HG03066 (cell line): ENCODE results near the gene HARBI1.
"Not testable (repeated sequence)": the region's sequence is repeated elsewhere in the genome, so short reads cannot be mapped to it uniquely, and the experiment has no call there.

ENCODE experiments used
- ATAC-seq: cut with Tn5 transposase; IDR thresholded peaks from one replicate; pipeline ENCODE4 v1.9.1; 2021; ENCODE audit warnings: low read depth; ENCODE audit not compliant: unreplicated experiment

HARBI1 gene

DNA sequence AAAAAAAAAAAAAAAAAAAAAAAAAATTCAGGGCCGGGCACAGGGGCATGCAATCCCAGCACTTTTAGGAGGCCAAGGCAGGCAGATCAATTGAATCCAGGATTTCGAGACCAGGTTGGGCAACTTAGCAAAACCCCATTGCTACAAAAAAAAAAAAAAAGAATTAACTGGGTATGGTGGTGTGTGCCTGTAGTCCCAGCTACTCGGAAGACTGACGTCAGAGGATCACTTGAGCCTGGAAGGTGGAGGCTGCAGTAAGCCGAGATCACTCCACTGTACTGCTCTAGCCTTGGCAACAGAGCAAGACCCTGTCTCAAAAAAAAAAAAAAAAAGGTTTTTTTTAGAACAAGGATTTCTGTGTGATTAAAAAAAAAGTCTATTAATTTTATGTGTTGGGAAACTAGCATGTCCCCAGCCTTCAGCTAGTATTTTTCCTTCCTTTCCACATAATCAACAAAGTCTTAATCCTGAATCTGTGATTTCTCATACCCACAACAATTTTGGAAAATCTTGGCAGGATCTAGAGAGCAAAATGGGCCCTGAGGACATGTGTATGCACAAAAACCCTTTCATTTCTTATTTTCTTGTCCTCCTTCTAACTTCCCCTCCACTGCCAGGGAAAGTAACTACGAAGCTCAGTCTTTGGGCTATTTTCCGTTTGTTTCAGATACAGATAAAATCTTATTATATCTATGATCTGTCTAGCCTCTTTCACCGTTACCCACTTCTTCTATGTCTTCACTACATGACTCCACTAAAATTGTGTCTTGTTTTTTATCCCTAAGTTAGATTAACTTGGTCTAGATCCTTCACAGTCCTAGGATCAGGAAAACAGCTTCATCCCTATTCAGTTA lies 17.5 kb downstream of the HARBI1 start:
- no peak for ATAC-seq

DNA sequence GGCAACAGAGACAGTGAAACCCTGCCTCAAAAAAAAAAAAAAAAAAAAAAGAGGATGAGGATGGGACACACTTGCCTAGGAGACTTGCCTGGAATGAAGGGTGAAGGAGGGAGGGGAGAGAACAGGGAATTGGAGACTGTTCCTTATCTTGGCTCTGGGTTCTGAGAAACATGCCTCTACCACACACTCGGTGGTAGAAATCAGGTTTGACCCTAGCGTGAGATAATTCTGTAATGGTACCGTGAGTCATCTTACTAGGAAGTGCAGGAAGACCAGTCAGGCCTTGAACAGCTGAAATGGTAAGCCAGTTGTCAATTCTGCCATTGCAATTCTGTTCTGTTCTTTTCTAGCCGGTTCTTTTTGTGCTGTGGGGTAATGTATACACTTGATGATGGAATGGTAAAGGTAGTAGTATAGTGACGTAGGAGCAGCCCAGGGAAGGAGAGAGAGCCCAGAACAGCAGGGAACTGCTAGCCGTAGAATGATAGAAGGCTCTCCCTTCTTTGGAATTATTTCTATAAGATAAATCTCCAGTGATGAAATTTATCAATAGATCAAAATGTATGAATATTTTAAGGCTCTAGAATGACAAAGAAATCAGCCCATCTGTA lies 19.3 kb downstream of the HARBI1 start:
- no peak for ATAC-seq

DNA sequence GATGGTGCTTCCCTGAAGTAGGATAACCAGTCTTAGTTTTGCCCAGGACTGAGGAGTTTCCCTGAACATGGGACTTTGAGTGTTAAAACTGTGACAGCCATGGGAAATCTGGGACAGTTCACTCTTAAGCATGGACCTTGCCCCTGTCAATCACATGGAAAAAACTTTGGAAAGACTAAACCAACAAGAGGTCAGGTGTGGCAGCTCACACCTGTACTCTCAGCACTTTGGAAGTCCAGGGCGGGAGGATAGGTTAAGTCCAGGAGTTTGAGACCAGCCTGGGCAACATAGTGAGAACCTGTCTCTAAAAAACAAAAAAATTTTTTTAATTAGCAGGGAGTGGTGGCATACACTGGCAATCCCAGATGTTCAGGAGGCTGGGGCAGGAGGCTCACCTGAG lies 19.9 kb downstream of the HARBI1 start:
- no peak for ATAC-seq

DNA sequence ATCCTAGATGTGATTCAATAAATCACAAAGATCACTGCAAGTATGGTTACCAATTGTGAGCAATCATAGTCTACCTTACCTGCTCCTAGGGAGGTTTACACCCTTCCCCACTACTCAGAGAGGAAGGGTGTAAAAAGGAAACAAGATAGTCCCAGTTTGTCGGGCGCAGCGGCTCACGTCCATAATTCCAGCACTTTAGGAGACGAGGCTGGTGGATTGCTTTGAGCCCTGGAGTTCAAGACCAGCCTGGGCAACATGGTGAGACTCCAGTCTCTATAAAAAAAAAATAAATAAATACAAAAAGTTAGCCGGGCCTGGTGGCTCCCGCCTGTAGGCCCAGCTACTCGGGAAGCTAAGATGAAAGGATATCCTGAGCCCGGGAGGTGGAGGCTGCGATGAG lies 22.2 kb downstream of the HARBI1 start:
- ATAC-seq: no peak

DNA sequence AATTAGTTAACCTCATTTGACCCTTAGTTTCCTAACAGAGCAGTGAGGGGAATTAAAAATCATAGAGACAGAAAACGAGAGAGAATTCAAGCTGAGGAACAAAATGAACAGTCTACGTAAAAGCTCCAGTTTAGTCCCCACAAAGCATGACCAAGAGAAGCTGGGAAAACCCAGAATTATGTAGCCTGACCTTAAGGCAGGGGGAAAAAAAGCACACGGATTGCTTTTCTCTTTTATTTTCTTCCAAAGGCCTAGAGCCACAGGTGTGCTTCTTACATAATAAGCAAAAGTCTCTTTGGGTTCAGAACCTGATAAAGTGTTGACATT lies 22.7 kb downstream of the HARBI1 start:
- ATAC-seq: no peak

DNA sequence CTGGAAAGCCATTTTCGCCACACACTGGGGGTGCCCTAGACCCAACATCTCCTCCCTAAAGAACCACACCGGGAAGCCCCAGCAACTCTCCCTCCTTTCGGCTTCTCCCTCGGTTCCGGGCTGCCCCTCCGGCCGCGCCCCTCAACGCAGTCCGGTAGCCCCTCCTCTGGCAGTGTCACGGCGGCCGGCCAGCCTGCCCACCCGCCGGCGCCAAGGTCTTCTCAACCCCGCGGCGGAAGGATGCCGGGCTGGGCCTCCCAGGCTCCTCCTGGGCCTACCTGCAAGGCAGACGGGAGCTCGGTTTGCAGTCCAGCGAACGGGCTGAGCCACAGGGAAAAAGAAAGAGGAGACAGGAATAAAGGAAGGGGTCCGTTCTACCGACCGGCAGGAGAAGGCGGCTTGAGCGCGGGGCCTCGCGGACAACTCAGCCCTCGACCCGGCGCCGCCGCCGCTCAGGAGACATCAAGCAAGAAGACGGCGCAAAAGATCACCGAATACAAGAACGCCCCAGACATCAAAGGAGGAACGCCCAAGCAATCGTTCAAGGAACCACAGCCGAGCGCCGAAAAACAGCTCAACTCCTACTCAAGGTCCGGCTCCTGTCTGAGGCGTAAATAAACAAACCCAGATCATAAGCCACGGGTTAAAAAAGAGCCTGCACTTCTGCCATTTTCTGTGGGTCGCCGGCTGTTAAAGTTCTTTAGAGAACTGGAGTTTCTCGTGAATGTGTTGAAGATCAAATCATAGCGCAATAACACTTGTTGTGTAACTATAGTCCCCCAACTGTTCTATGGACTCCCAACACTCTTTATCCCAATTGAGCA lies 23.3 kb downstream of the HARBI1 start, which contains the start of gene AMBRA1:
Gene AMBRA1, minus strand, starts transcription at position 474 of the 824 bp plus-strand sequence. CDS start 45,643 bp downstream, outside the sequence.
- ATAC-seq: peak; percentile 85

DNA sequence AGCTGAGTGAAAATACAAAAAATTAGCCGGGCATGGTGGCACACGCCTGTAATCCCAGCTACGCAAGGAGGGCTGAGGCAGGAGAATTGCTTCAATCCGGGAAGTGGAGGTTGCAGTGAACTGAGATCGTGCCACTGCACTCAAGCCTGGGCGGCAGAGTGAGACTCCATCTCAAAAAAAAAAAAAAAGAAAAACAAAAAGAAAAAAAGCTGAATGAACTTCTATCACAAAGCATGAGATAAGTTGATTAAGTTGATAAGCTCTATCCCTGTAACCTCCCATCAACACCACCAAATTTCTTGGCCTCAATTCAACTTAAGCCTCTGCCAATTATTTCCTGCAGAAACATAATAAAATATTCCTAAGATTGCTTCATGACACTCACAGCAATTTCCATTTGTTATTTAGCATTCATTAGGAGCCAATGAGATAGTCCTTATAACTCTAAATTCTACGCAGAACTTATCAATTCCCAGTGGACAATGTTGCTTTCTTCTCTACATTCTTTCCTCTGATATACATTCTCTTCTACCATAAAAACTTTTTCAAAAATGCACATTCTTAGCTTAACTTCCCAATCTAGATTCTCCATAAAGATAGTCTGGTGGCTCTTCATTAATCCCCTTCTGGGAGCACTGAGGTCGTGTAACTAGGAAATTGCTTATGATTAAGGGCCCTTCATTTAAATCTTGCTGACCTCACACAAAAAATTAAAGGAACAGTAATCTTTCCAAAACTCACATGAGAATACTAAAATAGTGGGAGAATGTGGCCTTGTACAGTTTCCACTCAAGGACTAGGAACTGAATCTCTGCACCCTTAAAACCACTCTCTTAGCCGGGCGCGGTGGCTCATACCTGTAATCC lies 26.1 kb downstream of the HARBI1 start:
- ATAC-seq: no peak

DNA sequence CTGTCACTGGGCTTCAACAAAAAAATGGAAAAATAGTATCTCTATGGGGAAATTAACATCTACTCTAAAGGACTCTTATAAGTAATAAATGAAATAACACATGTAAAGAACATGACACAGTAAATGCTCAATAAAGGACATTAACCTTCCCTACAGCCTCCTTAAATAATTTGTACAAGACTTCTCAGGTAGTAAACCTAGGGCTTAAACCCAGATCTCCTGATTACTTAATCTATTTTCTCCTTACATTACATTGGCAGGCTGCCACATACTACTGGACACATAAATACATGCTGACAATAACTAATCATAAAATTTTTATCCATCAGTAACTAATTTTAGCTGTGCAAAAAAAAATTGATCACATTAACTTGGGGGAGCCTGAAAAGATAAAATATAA lies 28.1 kb downstream of the HARBI1 start:
- no peak for ATAC-seq

DNA sequence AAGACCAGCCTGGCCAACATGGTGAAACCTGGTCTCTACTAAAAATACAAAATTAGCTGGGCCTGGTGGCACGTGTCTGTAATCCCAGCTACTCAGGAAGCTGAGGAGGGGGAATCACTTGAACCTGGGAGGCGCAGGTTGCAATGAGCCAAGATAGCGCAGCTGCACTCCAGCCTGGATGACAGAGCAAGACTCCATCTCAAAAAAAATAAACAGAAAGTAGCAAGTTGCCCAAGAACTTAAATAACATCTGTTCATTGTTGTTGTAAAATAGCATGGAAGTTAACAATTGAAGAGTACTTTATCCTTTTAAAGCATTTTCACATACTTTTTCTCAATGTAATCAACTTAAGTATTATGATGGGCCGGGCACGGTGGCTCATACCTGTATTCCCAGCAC lies 28.9 kb downstream of the HARBI1 start:
- ATAC-seq: no peak

DNA sequence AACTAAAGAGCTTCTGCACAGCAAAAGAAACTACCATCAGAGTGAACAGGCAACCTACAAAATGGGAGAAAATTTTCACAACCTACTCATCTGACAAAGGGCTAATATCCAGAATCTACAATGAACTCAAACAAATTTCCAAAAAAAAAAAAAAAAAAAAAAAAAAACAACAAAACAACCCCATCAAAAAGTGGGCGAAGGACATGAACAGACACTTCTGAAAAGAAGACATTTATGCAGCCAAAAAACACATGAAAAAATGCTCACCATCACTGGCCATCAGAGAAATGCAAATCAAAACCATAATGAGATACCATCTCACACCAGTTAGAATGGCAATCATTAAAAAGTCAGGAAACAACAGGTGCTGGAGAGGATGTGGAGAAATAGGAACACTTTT lies 33.5 kb downstream of the HARBI1 start:
- ATAC-seq: not testable (repeated sequence)

DNA sequence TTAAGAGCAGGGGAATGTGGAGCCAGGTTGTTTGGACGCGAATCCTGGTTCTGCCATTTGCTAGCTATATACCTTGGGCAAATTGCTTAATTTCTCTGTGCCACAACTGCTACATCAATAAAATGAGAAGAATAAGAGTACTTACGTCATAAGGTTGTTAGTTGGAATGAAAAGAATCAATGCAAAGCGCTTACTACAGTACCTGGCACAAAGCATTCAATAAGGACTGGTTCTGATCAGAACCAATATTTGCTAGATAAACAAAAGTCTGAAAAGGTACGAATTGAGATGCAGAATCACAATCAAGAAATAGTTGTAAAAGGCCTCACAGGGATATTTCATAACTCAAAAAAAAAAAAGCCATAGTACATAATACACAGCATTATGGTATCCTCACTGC lies 34.4 kb downstream of the HARBI1 start:
- no peak for ATAC-seq

DNA sequence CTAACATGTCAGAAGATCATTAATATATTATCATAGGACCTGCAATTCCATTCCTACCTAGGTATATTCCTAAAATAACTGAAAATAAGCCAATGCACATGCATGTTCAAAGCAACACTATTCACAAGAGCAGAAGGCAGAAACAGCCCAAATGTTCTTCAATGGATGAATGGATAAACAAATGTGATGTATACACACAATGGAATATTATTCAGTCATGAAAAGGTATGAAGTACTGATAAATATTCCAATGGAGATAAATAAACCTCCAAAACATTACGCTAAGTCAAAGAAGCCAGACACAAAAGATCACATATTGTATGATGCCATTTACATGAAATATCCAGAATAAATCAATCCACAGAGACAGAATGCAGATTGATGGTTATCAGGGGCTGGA lies 40.0 kb downstream of the HARBI1 start:
- ATAC-seq: no peak

DNA sequence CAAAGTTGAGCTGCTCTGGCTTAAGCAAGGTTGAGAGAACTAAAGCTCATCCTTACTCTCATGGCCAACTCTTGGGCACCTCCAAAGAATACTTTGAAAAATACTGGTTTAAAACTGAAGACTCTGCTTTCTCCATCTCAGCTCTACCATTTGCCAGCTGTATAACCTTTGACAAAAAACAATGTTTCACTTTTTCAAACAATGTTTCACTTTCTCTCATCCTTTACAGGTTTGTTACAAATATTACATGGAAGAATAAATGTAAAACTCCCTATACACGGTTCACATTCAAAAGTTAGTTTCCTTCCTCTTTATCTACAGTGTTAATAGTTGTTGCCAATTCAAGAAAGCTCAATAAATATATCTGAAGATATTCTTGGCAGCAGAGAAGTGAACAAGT lies 42.4 kb downstream of the HARBI1 start:
- no peak for ATAC-seq

DNA sequence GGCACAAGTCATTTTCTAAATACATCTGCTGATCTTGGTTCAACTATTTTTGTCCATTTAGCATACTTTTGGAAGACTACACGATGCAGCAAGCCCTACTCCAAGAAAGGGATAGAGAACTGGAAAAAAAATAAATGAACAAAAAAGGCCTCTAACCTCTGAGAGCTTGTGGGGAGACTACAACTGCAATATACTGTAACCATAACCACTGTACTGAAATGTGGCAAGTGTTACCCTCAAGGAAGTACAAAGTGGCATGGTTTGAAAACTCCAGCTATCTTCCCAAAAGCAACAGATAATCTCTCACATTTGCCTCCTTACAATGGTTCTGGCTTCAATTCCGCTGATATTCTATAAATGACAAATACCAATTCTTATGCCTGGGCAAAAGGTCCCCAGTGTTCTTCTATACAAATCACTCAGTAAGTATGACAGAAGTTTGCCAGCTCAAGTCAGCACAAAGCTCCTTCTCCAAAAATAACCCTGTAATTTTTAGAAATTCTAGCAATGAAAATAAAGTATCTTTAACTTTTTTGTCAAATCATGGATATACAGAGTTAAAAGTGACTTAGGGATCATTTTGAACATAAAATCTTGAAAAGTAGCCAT lies 46.1 kb downstream of the HARBI1 start:
- no peak for ATAC-seq

DNA sequence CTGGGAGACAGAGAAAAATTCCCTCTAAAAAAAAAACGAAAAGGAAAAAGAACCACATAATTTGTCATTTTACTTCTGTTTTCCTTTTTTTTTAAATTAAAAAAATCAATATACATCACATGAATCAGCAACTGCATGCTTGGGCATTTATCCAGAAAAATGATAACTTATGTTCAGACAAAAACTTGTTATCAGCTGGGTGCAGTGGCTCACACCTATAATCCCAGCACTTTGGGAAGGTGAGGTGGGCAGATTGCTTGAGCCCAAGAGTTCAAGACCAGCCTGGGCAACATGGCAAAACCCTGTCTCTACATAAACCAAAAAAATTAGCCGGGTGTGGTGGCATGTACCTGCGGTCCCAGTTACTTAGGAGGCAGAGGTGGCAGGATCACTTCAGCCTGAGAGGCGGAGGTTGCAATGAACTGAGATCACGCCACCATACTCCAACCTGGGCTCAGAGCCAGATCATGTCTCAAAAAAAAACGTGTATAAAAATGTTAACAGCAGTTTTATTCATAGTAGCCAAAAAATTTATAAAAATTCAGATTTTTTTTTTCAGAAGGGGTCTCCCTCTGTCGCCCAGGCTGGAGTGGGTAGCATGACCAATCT lies 51.7 kb downstream of the HARBI1 start:
- ATAC-seq: no peak

DNA sequence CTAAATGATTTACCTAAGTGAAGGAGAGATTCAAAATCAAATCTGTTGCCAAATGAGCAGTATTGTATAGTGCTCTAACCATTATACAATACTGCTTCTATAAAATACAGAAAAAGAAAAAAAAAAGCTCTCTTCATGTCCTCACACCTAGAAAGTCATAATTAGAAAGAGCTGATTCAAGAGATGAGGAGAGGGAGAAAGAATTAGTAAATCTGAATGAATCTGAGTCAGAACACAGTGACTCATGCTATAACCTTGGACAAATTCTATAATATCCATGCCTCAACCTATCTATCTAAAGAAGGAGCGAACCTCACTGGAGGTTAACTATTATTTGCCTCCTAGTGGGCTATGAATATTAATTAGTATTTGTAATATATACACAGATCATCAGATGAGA lies 52.6 kb downstream of the HARBI1 start:
- no peak for ATAC-seq

DNA sequence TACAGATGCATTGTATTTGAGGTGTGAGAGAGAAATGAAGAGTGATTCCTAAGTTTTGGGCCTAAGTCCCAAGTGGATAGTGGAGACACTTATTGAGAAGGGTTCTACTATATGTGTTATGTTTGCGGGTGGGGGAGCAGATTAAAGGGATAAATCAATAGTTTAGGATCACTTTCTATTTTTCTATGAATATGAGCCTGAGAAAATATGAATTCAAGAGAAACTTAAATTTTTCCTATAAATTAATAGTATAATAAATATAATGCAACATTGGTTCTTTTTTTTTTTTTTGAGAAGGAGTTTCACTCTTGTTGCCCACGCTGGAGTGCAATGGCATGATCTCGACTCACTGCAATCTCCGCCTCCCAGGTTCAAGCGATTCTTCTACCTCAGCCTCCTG lies 54.5 kb downstream of the HARBI1 start:
- no peak for ATAC-seq

DNA sequence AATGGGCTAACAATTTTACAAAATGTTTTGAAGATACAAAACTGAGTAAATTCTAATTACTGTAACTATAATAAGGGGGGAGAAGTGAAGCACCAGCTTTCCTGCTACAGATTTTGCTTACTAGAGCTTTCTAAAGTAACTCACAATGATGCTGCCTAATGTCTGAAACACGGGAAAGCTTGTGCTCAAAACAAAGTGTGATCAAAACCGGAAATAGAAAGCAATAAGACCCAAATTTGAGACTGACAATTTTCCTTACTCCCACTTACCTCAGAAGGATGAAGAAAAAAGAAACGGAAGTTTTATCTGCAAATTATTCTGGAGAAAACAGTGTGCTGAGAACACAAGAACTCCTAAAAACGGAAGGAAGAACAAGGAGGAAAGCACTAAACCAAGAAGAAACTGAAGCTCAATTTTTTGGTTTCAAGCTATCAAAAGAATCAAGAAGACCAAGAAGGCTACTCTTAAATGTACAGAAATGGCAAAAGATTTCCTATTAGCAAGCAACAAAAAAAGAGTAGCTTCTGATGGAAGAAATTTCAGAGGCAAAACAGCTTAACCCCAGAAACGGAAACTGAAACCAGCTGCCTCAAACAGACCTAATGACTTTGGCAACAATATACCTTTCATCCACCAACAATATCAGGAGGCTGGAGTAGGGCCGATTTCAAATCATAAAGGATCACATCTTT lies 56.6 kb downstream of the HARBI1 start:
- ATAC-seq: no peak

DNA sequence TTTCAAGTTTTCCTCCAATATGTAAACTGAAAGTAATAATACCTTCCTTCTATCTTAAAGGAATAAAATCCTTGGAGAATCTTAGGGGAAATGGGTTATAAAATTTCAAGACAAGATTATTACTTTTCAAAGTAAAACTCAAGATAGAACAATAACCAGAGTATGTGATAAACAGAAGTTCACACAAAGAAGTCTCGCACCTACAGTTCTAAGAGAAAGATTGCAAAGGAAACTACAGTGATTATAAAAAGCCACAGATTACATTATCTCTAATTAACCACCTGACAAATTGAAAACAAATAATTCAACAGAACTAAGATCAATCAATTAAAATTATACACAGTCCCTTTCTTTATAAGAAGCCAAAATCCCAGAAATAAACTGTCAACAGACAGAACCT lies 57.2 kb downstream of the HARBI1 start:
- ATAC-seq: no peak
